A204.1 (cell line): ENCODE measurements around the gene RAPGEF5.

Experiments
- FAIRE-seq: peaks from 2 replicates; lab custom pipeline; 2012; peaks lifted over from hg19 to GRCh38; lab: Jason Lieb, UNC

RAPGEF5 gene

DNA sequence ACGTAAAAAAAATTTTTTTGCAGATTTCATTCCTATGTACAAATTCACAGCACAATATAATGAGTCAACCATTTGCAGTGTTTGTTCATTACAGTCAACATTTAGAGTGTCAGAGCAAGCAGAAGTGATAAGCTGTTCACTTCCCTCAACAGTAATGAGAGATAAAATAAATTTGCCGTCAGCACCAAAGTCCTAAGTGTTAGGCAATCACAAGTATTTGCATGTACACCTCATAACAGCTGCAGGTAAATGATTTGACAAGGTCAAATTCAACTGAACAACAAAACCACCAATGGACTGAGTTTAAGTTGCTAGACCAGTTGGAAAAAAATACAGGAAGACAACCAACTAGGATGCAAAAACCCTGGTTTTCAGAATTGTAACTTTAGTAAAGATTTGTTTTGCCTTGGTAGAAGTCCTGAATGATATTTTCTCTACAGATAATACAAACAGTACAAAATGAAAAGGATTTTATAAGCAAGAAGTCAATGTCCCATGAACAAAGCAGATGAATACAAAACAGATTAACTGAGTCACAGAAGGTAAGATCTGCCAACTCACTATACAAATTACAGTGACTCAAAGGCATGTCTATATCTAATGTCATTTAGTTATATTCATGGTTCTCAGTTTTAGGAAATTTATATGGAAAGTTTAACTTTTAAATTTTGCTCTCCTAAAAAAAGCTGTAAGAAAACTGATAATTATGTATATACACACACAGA is 10.4 kb downstream of the RAPGEF5 start:
- FAIRE-seq: no peak

DNA sequence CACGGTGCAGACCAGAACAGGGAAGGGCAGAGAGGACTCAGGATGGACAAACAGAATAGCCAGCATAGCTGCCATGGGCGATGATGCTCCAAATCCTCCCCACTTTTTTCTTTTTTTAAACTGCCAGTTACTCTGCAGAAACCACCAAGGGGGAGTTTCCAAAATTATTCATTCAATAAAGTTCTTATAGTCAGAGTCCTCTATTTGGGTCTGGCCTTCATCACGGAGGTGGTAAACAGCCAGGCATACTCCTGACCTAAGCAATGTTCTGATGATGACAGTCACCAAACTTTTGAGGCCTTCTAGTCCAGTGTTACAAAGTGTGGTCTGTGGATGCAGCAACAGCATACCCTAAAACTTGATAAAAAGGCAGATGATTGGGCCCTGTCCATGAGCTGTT is 12.3 kb downstream of the RAPGEF5 start:
- no peak for FAIRE-seq

- no peak for FAIRE-seq
Measured at GRCh38 chr7:22343612-22344011, 13.3 kb downstream of the RAPGEF5 start.

GRCh38 chr7:22343071-22343470 is 13.9 kb downstream of the RAPGEF5 start:
- FAIRE-seq: no peak

GRCh38 chr7:22339725-22340390 is 17.1 kb downstream of the RAPGEF5 start:
- no peak for FAIRE-seq

GRCh38 chr7:22338877-22339276 is 18.1 kb downstream of the RAPGEF5 start:
- FAIRE-seq: no peak

GRCh38 chr7:22338411-22338810 is 18.5 kb downstream of the RAPGEF5 start:
- FAIRE-seq: no peak

- no peak for FAIRE-seq
Measured at GRCh38 chr7:22333680-22334141, 23.2 kb downstream of the RAPGEF5 start.

- no peak for FAIRE-seq
Measured at GRCh38 chr7:22332461-22332870, 24.5 kb downstream of the RAPGEF5 start.

GRCh38 chr7:22331704-22332103 is 25.2 kb downstream of the RAPGEF5 start:
- FAIRE-seq: no peak

- no peak for FAIRE-seq
Measured at GRCh38 chr7:22330903-22331302, 26.1 kb downstream of the RAPGEF5 start.

GRCh38 chr7:22329816-22330524 is 27.0 kb downstream of the RAPGEF5 start:
- no peak for FAIRE-seq

DNA sequence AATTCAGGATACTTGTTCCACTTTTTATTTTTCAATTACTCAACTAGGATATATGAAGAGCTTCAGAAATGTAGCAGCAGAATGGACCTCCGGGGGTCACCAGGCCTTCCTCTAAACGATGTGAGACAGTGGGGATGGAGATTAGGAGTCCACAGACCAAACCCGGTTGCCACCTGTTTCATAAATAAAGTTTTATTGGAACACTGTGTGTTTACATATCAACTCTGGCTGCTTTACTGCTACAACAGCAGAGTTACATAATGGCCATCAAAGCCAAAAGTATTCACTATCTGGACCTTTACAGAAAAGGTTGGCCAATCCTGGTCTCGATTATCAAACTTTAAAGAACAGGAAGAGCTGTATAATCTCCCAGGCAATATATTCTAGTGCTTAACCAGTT is 30.8 kb downstream of the RAPGEF5 start:
- FAIRE-seq: no peak

GRCh38 chr7:22325671-22326070 is 31.3 kb downstream of the RAPGEF5 start:
- FAIRE-seq: no peak

GRCh38 chr7:22323714-22324113 is 33.2 kb downstream of the RAPGEF5 start:
- FAIRE-seq: no peak

DNA sequence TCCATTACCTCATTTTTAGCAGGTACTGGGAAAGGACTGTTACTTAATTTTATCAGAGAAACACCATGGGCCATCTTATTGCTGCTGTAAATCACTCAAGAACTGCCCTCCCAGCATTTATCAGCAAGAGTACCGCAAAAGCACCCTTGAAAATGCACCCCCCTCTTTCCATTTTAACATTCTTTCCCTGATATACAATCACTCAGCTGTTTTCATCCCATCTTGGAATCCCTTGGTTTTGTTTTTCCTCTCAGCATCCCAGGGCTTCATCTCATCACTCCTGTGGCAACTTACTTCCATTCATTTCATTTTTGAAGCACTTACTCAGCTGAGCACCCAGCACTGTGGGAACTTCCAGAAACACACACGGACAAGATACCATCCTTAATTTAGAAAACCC is 36.5 kb downstream of the RAPGEF5 start:
- FAIRE-seq: no peak

GRCh38 chr7:22319424-22320403 is 37.2 kb downstream of the RAPGEF5 start:
- FAIRE-seq: no peak

DNA sequence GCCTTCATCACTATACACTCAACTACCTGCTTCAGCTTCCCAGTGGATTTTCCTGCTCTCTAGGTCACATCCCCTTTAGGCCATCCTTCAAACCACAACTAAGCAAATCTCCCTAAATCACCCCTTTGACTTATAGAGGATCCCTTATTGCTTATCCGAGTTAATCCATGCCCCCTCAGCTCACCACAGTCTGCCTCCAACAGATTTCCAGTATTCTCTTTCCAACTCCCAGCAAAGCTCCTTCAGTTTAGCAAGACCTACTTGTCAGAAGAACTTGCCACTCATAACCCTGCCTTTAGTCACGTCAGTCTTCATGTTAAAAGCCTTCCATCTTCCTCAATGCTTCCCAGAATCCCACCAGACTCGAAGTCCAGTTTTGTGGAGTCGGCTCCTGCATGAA is 38.6 kb downstream of the RAPGEF5 start:
- no peak for FAIRE-seq

GRCh38 chr7:22317632-22318031 is 39.3 kb downstream of the RAPGEF5 start:
- FAIRE-seq: no peak

DNA sequence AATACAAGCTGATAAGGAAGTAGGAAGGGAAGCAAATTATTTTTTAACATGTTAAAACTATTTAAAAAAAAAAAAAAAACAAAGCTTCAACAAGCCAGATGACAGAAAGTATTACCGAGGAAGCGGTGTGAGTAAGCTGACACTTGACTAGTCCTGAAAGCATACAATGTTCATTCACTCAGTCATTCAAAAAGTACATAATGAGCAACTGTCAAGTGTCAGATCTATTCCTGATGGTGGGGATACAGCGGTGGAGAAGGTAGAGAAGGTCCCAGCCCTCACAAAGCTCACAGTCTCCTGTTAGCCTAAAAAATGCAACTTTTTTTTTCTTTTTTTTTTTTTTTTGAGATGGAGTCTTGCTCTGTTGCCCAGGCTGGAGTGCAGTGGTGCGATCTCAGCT is 40.0 kb downstream of the RAPGEF5 start:
- FAIRE-seq: no peak

DNA sequence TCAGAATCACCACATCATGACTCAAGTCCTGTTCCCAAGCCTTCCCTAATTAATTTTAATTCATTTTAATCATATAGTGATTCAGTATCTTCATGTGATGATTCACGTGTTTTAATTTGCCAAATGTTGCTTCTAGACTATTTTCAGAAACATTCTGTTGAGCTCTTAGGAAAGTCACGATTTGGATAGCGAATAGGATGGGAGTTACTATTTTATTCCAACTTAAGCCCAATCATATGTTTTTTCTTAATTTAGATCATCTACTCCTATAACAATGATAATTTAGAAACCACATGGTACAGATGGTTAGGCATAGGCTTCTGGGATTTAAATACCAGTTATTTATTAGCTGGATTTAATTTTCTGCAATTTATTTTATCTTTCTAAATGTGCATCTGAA is 49.1 kb downstream of the RAPGEF5 start:
- FAIRE-seq: no peak

DNA sequence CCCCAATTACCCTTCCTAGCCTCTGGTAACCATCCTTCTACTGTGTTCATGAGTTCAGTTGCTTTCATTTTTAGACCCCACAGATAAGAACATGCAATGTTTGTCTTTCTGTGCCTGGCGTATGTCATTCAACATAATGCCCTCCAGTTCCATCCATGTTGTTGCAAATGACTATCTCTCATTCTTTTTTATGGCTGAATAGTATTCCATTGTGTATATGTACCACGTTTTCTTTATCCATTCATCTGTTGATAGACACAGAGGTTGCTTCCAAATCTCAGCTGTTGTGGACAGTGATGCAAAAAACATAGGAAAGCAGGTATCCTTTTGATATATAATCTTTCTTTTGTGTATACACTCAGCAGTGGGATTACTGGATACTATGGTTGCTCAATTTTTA is 51.2 kb downstream of the RAPGEF5 start:
- FAIRE-seq: no peak
